Measurements from ENCODE around the gene TRPV6.

Gene TRPV6

DNA sequence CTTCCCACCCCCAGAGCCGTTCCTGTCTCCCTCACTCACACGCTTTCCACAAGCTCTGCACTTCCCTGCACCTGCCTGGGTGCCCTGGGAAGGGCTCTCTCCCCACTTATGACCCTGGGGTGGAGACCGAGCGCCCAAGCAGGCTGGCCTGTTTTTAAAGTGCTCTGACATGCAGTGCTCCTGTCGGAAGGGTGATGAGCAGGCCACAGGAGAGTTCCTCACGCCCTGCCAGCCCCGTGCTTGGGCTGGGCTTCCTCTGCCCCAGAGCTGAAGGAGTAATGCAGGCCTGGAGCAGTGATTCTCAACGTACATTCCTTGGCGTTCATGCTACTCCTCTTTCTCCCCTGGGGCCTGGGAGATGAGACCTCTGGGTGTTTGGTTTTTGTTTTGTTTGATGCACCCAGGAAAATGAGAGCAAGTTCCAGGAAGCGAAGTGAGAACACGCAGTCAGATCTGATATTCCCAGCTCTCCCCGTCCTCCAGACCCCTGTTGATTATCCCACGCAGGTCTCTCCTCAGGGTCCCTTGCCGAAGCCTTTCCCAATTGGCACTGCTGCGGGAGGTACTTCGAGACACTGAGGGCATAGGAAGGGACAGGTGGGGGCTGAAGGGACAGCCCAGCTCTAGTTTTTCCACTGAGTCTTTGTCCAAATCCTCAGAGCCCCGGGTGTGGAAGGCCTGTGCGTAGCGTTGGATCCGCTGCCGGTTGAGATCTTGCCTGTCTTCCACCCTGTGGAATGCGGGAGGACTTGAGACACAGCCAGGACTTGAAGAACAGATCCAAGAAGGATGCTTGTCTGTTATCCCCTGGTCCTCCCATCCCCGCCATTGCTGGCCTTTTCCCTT, 14.1 kb downstream of the TRPV6 start:
- no peaks in the 10 kb centered on the region for H3K36me3 Mint-ChIP-seq (ENCODE audit: low read depth)
- no peak for ATAC-seq
- H3K4me3 Mint-ChIP-seq, result no peak overlapping the region

DNA sequence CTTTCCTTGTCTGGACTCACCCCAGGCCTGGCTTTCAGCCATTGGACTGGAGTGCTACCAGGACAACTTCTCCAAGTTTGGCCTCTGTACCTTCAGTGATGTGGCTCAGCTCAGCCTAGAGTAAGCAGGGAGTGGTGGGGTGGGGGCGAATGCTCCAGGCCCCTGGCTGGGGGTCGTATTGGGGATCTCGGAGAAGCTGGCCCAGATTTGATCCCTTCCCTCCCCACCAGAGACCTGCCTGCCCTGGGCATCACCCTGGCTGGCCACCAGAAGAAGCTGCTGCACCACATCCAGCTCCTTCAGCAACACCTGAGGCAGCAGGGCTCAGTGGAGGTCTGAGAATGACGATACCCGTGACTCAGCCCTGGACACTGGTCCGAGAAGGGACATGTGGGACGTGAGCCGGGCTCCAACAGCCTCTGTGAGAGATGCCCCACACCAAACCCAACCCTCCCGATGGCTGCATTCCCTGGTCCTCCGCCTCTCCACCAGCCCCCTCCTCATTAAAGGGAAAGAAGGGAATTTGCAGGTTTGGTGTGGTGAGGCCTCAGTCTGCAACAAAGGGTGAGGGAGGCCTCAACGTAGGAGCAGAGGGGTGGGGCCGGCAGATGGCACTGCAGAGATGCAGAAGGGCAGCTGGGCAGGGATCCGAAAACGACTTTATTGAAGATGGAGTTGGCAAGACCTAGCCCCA, 14.8 kb downstream of the TRPV6 start:
- H3K27ac Mint-ChIP-seq, result no peak overlapping the region
- no peaks in the 10 kb centered on the region for H3K9me3 Mint-ChIP-seq
- no peaks in the 10 kb centered on the region for H3K4me1 Mint-ChIP-seq
- H3K4me3 Mint-ChIP-seq, result no peak overlapping the region
- DNase-seq, result no peak
- H3K36me3 Mint-ChIP-seq (ENCODE audit: low read depth), result no peaks in the 10 kb centered on the region
- no peaks in the 10 kb centered on the region for H3K27me3 Mint-ChIP-seq
- no peak for ATAC-seq

More for the DNA sequence above, 14.1 kb downstream of the TRPV6 start:
- Mint-ChIP-seq H3K4me1 (no peaks in the 10 kb centered on the region), H3K27ac (no peak overlapping the region), H3K9me3 (no peaks in the 10 kb centered on the region), H3K27me3 (no peaks in the 10 kb centered on the region)
- DNase-seq, result no peak

DNA sequence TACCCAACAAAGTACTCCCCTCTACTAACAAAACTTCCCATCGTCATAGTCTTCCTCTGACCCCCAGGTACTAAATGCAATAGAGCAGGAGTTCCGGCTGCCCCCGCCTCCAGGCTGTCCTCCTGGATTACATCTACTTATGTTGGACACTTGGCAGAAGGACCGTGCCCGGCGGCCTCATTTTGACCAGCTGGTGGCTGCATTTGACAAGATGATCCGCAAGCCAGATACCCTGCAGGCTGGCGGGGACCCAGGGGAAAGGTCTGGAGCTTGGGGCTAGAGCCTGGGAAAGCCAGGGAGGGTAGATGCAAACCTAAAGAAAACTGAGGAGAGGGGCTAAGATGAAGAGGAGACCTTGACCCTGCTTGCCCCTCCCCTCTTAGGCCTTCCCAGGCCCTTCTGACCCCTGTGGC, 15.4 kb downstream of the TRPV6 start:
- H3K27ac Mint-ChIP-seq, result no peak overlapping the region
- H3K9me3 Mint-ChIP-seq, result no peaks in the 10 kb centered on the region
- no peak for ATAC-seq
- no peaks in the 10 kb centered on the region for H3K4me1 Mint-ChIP-seq
- no peak overlapping the region for H3K4me3 Mint-ChIP-seq
- no peak for DNase-seq
- H3K36me3 Mint-ChIP-seq (ENCODE audit: low read depth), result no peaks in the 10 kb centered on the region
- H3K27me3 Mint-ChIP-seq, result no peaks in the 10 kb centered on the region

GRCh38 chr7:142869434-142869833, 16.1 kb downstream of the TRPV6 start:
- Mint-ChIP-seq H3K36me3 (ENCODE audit: low read depth) (no peaks in the 10 kb centered on the region), H3K4me3 (no peak overlapping the region), H3K27ac (no peak overlapping the region), H3K4me1 (no peaks in the 10 kb centered on the region), H3K9me3 (no peaks in the 10 kb centered on the region), H3K27me3 (no peaks in the 10 kb centered on the region)
- ATAC-seq (no peak), DNase-seq (no peak)

DNA sequence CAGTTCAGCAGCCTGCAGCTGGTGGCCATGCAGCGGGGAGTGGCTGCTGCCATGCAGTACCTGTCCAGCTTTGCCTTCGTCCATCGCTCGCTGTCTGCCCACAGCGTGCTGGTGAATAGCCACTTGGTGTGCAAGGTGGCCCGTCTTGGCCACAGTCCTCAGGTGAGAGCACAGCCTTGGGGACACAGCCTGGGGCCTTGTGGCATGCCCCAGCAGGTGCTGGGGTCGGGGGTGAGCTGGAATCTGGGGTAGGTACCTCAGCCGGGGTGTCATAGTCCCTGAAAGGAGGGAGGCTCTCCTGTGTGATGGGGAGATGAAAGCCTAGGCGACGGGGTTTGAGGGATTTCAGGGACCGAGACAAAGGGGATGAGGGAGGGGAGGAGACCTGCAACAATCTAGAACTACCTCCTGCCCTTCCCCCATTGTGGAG, 16.5 kb downstream of the TRPV6 start:
- H3K27me3 Mint-ChIP-seq, result no peaks in the 10 kb centered on the region
- H3K4me3 Mint-ChIP-seq, result no peak overlapping the region
- H3K27ac Mint-ChIP-seq, result no peak overlapping the region

GRCh38 chr7:142868188-142868985, 17.2 kb downstream of the TRPV6 start:
- no peak for DNase-seq
- no peaks in the 10 kb centered on the region for H3K36me3 Mint-ChIP-seq (ENCODE audit: low read depth)

More for the DNA sequence above, 16.5 kb downstream of the TRPV6 start:
- DNase-seq (no peak), ATAC-seq (no peak)
- no peaks in the 10 kb centered on the region for H3K4me1 Mint-ChIP-seq
- H3K9me3 Mint-ChIP-seq, result no peaks in the 10 kb centered on the region
- no peaks in the 10 kb centered on the region for H3K36me3 Mint-ChIP-seq (ENCODE audit: low read depth)

DNA sequence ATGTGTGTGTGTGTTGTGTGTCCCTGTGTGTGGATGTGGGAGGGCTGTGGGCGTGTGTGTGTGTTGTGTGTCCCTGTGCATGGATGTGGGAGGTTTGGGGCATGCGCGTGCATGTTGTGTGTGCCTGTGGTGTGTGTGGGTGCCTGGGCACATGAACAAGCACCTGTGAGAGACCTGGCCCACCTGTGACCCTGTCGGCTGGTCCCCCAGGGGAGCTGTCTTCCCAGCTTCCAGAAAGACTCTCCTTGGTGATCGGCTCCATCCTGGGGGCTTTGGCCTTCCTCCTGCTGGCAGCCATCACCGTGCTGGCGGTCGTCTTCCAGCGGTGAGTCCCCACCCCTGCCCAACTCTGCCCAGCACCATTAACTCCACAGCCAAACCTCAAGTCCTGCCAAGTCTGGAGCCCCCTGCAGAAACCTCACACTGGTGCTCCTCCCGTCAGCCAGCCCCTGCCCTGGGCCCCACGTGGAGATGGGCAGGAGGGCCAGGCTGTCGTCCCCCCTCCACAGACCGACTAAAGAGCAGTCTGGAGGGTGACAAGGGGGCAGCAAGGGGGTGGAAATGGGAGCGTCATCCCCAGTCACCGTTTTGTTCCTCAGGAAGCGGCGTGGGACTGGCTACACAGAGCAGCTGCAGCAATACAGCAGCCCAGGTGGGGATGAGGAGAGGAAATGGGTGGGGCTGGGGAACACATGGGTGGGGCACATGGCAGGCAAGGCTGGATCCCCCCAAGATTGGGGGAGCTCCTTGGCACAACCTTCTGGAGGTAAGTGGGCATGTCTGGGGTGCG, 18.0 kb downstream of the TRPV6 start:
- ATAC-seq, result no peak
- no peaks in the 10 kb centered on the region for H3K9me3 Mint-ChIP-seq
- no peaks in the 10 kb centered on the region for H3K36me3 Mint-ChIP-seq (ENCODE audit: low read depth)
- DNase-seq, result no peak
- no peak overlapping the region for H3K4me3 Mint-ChIP-seq
- H3K4me1 Mint-ChIP-seq, result no peaks in the 10 kb centered on the region
- no peaks in the 10 kb centered on the region for H3K27me3 Mint-ChIP-seq
- H3K27ac Mint-ChIP-seq, result no peak overlapping the region

More at GRCh38 chr7:142868188-142868985, 17.2 kb downstream of the TRPV6 start:
- no peaks in the 10 kb centered on the region for H3K9me3 Mint-ChIP-seq
- no peaks in the 10 kb centered on the region for H3K4me1 Mint-ChIP-seq
- no peaks in the 10 kb centered on the region for H3K27me3 Mint-ChIP-seq
- no peak overlapping the region for H3K27ac Mint-ChIP-seq
- no peak for ATAC-seq
- H3K4me3 Mint-ChIP-seq, result no peak overlapping the region

DNA sequence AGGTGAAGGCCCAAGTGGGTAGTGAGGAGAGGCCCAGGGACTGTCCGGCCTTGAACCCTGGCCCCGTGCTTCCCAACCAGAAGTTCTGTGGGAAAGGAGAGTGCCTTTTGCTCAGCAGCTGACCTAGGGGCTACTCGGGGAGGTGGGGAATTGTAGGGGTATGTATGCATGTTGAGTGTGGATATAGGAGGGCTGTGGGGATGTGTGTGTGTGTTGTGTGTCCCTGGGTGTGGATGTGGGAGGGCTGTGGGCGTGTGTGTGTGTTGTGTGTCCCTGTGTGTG, 18.5 kb downstream of the TRPV6 start:
- no peaks in the 10 kb centered on the region for H3K27me3 Mint-ChIP-seq
- H3K36me3 Mint-ChIP-seq (ENCODE audit: low read depth), result no peaks in the 10 kb centered on the region
- ATAC-seq, result no peak
- DNase-seq, result no peak
- no peak overlapping the region for H3K27ac Mint-ChIP-seq
- no peak overlapping the region for H3K4me3 Mint-ChIP-seq
- H3K9me3 Mint-ChIP-seq, result no peaks in the 10 kb centered on the region
- H3K4me1 Mint-ChIP-seq, result no peaks in the 10 kb centered on the region

DNA sequence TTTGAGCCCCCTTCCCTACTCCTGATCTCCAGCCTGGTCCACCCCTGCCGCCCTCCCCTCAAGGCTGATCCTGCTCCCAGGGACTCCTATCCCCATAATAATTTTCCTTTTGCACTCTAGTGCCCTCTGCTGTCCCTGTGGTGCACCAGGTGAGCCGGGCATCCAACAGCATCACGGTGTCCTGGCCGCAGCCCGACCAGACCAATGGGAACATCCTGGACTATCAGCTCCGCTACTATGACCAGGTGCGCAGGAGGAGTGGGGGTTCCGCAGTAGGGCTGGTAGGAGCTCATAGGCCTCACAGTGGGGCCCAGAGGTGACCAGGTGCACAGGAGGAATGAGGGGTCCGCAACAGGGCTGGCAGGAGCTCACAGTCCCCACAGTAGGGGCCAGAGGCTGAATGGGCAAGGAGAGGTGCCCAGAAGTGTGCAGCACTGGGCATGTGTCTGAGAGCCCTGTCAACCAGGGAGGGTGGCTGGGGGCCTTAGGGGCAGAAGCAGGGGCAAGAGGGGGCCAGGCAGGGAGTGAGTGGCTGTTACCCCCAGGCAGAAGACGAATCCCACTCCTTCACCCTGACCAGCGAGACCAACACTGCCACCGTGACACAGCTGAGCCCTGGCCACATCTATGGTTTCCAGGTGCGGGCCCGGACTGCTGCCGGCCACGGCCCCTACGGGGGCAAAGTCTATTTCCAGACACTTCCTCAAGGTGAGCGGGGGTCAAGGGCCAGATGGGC, 19.0 kb downstream of the TRPV6 start:
- no peaks in the 10 kb centered on the region for H3K27me3 Mint-ChIP-seq
- no peaks in the 10 kb centered on the region for H3K36me3 Mint-ChIP-seq (ENCODE audit: low read depth)
- DNase-seq (peak; percentile 19), ATAC-seq (no peak)
- no peak overlapping the region for H3K4me3 Mint-ChIP-seq
- no peak overlapping the region for H3K27ac Mint-ChIP-seq
- no peaks in the 10 kb centered on the region for H3K9me3 Mint-ChIP-seq
- H3K4me1 Mint-ChIP-seq, result no peaks in the 10 kb centered on the region

DNA sequence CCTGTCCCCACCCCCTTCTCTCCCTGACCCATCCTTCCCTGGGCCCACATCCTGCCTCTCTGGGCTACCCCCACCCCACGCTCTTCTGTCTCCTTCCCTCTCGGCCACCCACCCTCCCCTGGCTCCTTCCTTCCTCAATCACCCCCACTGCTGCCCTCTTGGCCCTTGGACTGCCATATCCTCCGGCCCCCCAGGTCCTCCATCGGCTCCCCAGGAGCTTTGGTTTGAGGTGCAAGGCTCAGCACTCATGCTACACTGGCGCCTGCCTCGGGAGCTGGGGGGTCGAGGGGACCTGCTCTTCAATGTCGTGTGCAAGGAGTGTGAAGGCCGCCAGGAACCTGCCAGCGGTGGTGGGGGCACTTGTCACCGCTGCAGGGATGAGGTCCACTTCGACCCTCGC, 19.8 kb downstream of the TRPV6 start:
- H3K27me3 Mint-ChIP-seq, result no peaks in the 10 kb centered on the region
- H3K4me1 Mint-ChIP-seq, result no peaks in the 10 kb centered on the region
- H3K36me3 Mint-ChIP-seq (ENCODE audit: low read depth), result no peaks in the 10 kb centered on the region
- no peak overlapping the region for H3K4me3 Mint-ChIP-seq
- ATAC-seq (no peak), DNase-seq (no peak)
- H3K27ac Mint-ChIP-seq, result no peak overlapping the region
- no peaks in the 10 kb centered on the region for H3K9me3 Mint-ChIP-seq

DNA sequence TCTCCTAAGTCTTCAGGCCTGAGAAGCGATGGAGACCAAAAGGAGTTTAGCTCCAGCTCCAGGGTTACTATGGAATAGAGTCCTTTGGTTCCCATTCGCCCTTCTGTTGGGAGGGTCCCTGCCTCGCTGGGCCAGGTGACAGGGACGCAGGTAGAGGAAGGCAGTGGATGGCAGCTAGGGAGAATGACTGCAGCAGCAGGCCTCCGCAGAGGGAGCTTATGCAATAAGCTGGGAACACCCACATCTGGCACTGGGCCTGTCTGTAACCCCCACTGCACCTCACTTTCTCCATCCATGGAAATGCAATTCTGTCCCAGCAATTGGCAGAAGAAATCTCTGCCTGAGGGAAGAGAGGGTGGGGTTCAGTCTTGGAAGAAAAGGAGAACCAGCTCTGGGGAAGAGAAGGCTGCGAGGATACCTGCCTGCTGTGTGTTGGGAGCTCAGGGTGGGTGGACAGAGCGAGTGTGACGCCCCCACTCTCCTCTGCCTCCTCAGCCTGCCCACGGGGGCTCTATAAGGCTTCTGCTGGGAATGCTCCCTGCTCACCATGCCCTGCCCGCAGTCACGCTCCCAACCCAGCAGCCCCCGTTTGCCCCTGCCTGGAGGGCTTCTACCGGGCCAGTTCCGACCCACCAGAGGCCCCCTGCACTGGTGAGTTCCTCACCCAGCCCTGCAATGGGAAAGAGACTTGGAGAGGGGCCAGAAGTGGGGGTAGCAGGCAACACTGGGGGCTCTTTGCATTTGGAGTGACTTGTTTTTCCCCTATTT, 20.4 kb downstream of the TRPV6 start:
- ATAC-seq, result no peak
- no peaks in the 10 kb centered on the region for H3K4me1 Mint-ChIP-seq

GRCh38 chr7:142863891-142864685, 21.5 kb downstream of the TRPV6 start:
- no peaks in the 10 kb centered on the region for H3K9me3 Mint-ChIP-seq
- H3K36me3 Mint-ChIP-seq (ENCODE audit: low read depth), result no peaks in the 10 kb centered on the region
- H3K4me3 Mint-ChIP-seq, result no peak overlapping the region

More for the DNA sequence above, 20.4 kb downstream of the TRPV6 start:
- Mint-ChIP-seq H3K4me3 (no peak overlapping the region), H3K9me3 (no peaks in the 10 kb centered on the region), H3K27ac (no peak overlapping the region), H3K36me3 (ENCODE audit: low read depth) (no peaks in the 10 kb centered on the region), H3K27me3 (no peaks in the 10 kb centered on the region)
- no peak for DNase-seq

More at GRCh38 chr7:142863891-142864685, 21.5 kb downstream of the TRPV6 start:
- H3K4me1 Mint-ChIP-seq, result no peaks in the 10 kb centered on the region
- H3K27me3 Mint-ChIP-seq, result no peaks in the 10 kb centered on the region
- DNase-seq (no peak), ATAC-seq (no peak)
- no peak overlapping the region for H3K27ac Mint-ChIP-seq
